SK-N-SH (cell line): Measurements from ENCODE around the gene IDH3B.

Source experiments
- CTCF ChIP-seq: fragments of 200-600 bp; sonication (generic); IDR thresholded peaks from 2 replicates; pipeline ENCODE4 v1.6.1; 2017; ENCODE audit warnings: antibody characterized with exemption, mild to moderate bottlenecking, moderate library complexity
- EP300 ChIP-seq, 2 experiments: IDR thresholded peaks; 2 replicates each; pipeline versions ENCODE4 v1.4.0 to v1.6.1; 2012; ENCODE audit warnings: borderline replicate concordance in 1 of 2, low read depth in 1 of 2, low read length in 1 of 2
- GABPA ChIP-seq: IDR thresholded peaks from 2 replicates; pipeline ENCODE4 v1.4.0; 2012; ENCODE audit warnings: low read depth, mild to moderate bottlenecking

- no peak for TF ChIP-seq CTCF
- TF ChIP-seq EP300 (IDR thresholded peaks at IDR 0.05; ENCODE audit: borderline replicate concordance in 1 of 2, low read depth in 1 of 2, low read length in 1 of 2), result no peak
- no peak for TF ChIP-seq GABPA
Observed at GRCh38 chr20:2706688-2707352, 42.8 kb upstream of the IDH3B start.
